ENCODE measurements around the gene ZHX3.

DNA sequence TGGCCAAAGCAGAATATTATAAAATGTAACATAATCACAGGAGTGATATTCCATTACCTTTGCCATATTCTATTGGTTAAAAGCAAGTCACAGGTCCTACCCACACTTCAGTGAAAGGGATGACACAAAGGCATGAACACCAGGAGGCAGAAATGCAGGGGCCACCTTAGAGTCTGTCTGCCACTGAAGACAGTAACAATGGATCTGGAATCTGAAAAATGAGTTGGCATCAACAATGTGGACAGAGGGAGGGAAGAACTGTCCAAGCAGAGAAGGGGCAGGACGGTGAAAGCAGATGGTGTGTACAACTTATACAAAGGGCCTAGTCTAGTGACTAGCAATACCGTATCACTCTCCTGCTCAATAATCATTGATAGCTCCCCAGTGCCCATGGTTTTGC, 16.5 kb upstream of the ZHX3 start:
- TF ChIP-seq, protein P1, sequence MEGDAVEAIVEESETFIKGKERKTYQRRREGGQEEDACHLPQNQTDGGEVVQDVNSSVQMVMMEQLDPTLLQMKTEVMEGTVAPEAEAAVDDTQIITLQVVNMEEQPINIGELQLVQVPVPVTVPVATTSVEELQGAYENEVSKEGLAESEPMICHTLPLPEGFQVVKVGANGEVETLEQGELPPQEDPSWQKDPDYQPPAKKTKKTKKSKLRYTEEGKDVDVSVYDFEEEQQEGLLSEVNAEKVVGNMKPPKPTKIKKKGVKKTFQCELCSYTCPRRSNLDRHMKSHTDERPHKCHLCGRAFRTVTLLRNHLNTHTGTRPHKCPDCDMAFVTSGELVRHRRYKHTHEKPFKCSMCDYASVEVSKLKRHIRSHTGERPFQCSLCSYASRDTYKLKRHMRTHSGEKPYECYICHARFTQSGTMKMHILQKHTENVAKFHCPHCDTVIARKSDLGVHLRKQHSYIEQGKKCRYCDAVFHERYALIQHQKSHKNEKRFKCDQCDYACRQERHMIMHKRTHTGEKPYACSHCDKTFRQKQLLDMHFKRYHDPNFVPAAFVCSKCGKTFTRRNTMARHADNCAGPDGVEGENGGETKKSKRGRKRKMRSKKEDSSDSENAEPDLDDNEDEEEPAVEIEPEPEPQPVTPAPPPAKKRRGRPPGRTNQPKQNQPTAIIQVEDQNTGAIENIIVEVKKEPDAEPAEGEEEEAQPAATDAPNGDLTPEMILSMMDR (IDR thresholded peaks at IDR 0.05) = no peak
- no peak for TF ChIP-seq EZH2 (IDR thresholded peaks at IDR 0.05; ENCODE audit: borderline replicate concordance, insufficient read depth, low read depth, low read length, poor library complexity, severe bottlenecking)

Data from B cell (primary cell).